IMR-90 (cell line): ENCODE results near the gene RHOBTB3. TPM values are rescaled to one million over a fixed set of nuclear protein-coding genes. Genes with fewer than 3 reads are reported as not detected.

Source experiments
- ATAC-seq: fragments of 200-7000 bp; cut with Tn5 transposase; 2 replicates; pipeline ENCODE4 v1.9.1; 2020; ENCODE audit warnings: low read depth, mild to moderate bottlenecking, moderate library complexity
- BruUV-seq: library from RNA; stranded (reverse); fragments of 400-500 nt; replicated peaks from 2 replicates; lab custom pipeline; 2021; lab: Mats Ljungman, UMichigan
- CTCF ChIA-PET: fragments of 300-600 bp; formaldehyde crosslinking; extraction: SDS; loops from one replicate; lab custom pipeline; 2021; ENCODE audit warnings: antibody characterized with exemption; lab: Yijun Ruan, JAX
- POLR2A ChIA-PET: fragments of 300-600 bp; sonication (Branson Sonifier 250); formaldehyde crosslinking; loops from one replicate; lab custom pipeline; 2022; ENCODE audit warnings: antibody characterized with exemption; ENCODE audit not compliant: unreplicated experiment; lab: Charles Lee
- DNase-seq: peaks from one replicate; pipeline ENCODE4 v3.0.0; 2013
- H2AFZ ChIP-seq: replicated peaks from 2 replicates; pipeline ENCODE3; 2013; ENCODE audit warnings: low read length, mild to moderate bottlenecking; ENCODE audit not compliant: poor library complexity
- H2AK5ac ChIP-seq: 2 replicates; pipeline ENCODE4 v1.6.1; 2013; ENCODE audit warnings: low read depth, low read length, inconsistent platforms
- H2AK9ac ChIP-seq: replicated peaks from 2 replicates; pipeline ENCODE3; 2013; ENCODE audit warnings: mild to moderate bottlenecking, low read depth, low read length, moderate library complexity; ENCODE audit not compliant: poor library complexity
- H2BK120ac ChIP-seq: 2 replicates; pipeline ENCODE4 v1.6.1; 2013; ENCODE audit warnings: low read depth, low read length, inconsistent platforms
- H2BK15ac ChIP-seq: 3 replicates; pipeline ENCODE4 v1.6.1; 2013; ENCODE audit warnings: low read depth, low read length, inconsistent platforms
- H2BK20ac ChIP-seq: 2 replicates; pipeline ENCODE4 v1.6.1; 2013; ENCODE audit warnings: low read depth, mild to moderate bottlenecking, inconsistent platforms, low read length, moderate library complexity
- H2BK5ac ChIP-seq: 2 replicates; pipeline ENCODE4 v1.6.1; 2013; ENCODE audit warnings: mild to moderate bottlenecking, low read depth, low read length, inconsistent platforms; ENCODE audit not compliant: poor library complexity, severe bottlenecking
- H3K14ac ChIP-seq: replicated peaks from 2 replicates; pipeline ENCODE4 v1.6.1; 2013; ENCODE audit warnings: low read depth, low read length, inconsistent platforms
- H3K18ac ChIP-seq: 2 replicates; pipeline ENCODE4 v1.6.1; 2013; ENCODE audit warnings: low read depth, low read length, control low read depth
- H3K23ac ChIP-seq: 2 replicates; pipeline ENCODE4 v1.6.1; 2013; ENCODE audit warnings: low read depth, low read length, inconsistent platforms
- H3K27ac ChIP-seq: 2 replicates; pipeline ENCODE4 v1.5.1; 2013; ENCODE audit warnings: mild to moderate bottlenecking, control low read depth, low read length; ENCODE audit not compliant: insufficient read depth
- H3K27me3 ChIP-seq: 2 replicates; pipeline ENCODE4 v1.6.1; 2013; ENCODE audit warnings: low read length; ENCODE audit not compliant: control insufficient read depth, insufficient read depth
- H3K36me3 ChIP-seq: 2 replicates; pipeline ENCODE4 v1.6.1; 2013; ENCODE audit warnings: low read length, mixed read lengths; ENCODE audit not compliant: control insufficient read depth, insufficient read depth
- H3K4ac ChIP-seq: 2 replicates; pipeline ENCODE4 v1.6.1; 2013; ENCODE audit warnings: low read depth, low read length, inconsistent platforms
- H3K4me1 ChIP-seq: 2 replicates; pipeline ENCODE4 v1.6.1; 2013; ENCODE audit warnings: low read length, mixed read lengths; ENCODE audit not compliant: control insufficient read depth, insufficient read depth
- H3K4me2 ChIP-seq: 2 replicates; pipeline ENCODE4 v1.6.1; 2013; ENCODE audit warnings: low read depth, mild to moderate bottlenecking, control low read depth, low read length, moderate library complexity
- H3K4me3 ChIP-seq: 2 replicates; pipeline ENCODE4 v1.5.1; 2013; ENCODE audit warnings: low read depth, mild to moderate bottlenecking, control low read depth, low read length, moderate library complexity; ENCODE audit not compliant: insufficient read depth
- H3K56ac ChIP-seq: 2 replicates; pipeline ENCODE4 v1.6.1; 2013; ENCODE audit warnings: low read length, inconsistent platforms; ENCODE audit not compliant: insufficient read depth; ENCODE audit errors: extremely low read depth
- H3K79me1 ChIP-seq, 2 experiments: 2 replicates each; pipeline ENCODE4 v1.6.1; 2013; ENCODE audit warnings: low read length in 2 of 2, inconsistent platforms in 1 of 2, low read depth in 1 of 2
- H3K9ac ChIP-seq: 2 replicates; pipeline ENCODE4 v1.6.1; 2013; ENCODE audit warnings: low read depth, low read length, control low read depth
- H3K9me1 ChIP-seq: 2 replicates; pipeline ENCODE4 v1.6.1; 2013; ENCODE audit warnings: low read length, inconsistent platforms; ENCODE audit not compliant: insufficient read depth
- H3K9me3 ChIP-seq: 2 replicates; pipeline ENCODE4 v1.6.1; 2013; ENCODE audit warnings: low read length; ENCODE audit not compliant: control insufficient read depth, insufficient read depth
- H4K20me1 ChIP-seq: 2 replicates; pipeline ENCODE4 v1.6.1; 2013; ENCODE audit warnings: low read length, inconsistent platforms; ENCODE audit not compliant: insufficient read depth
- H4K5ac ChIP-seq: 2 replicates; pipeline ENCODE4 v1.6.1; 2013; ENCODE audit warnings: mild to moderate bottlenecking, low read depth, low read length, control low read depth
- H4K8ac ChIP-seq, 2 experiments: 2 replicates each; pipeline ENCODE4 v1.6.1; 2013; ENCODE audit warnings: low read depth in 2 of 2, low read length in 2 of 2, control low read depth in 1 of 2, inconsistent platforms in 1 of 2
- H4K91ac ChIP-seq: 2 replicates; pipeline ENCODE4 v1.6.1; 2013; ENCODE audit warnings: low read depth, low read length, inconsistent platforms; ENCODE audit not compliant: insufficient read depth
- BHLHE40 ChIP-seq: fragments of 150-350 bp; IDR thresholded peaks from 2 replicates; pipeline ENCODE4 v1.6.1; 2016; ENCODE audit warnings: mild to moderate bottlenecking, low read depth, low read length
- MAZ ChIP-seq: IDR thresholded peaks from 2 replicates; pipeline ENCODE4 v1.6.1; 2012; ENCODE audit warnings: low read depth, mild to moderate bottlenecking, low read length, improper control_type of control experiment, moderate library complexity, borderline replicate concordance
- NFE2L2 ChIP-seq: fragments of 150-350 bp; IDR thresholded peaks from 2 replicates; pipeline ENCODE4 v1.6.1; 2016; ENCODE audit warnings: low read depth, mild to moderate bottlenecking, low read length
- POLR2A ChIP-seq: IDR thresholded peaks from 2 replicates; pipeline ENCODE4 v1.6.1; 2012; ENCODE audit warnings: mild to moderate bottlenecking, low read depth, low read length
- RAD21 ChIP-seq: IDR thresholded peaks from 2 replicates; pipeline ENCODE4 v1.6.1; 2012; ENCODE audit warnings: low read length, improper control_type of control experiment
- SMC3 ChIP-seq: fragments of 150-350 bp; IDR thresholded peaks from 2 replicates; pipeline ENCODE4 v1.6.1; 2016; ENCODE audit warnings: low read depth, mild to moderate bottlenecking, antibody characterized with exemption, low read length, moderate library complexity
- WGBS, 2 experiments: methylation state at CpG; one replicate each; pipeline versions ENCODE4 v1.1.5 to v1.1.7; 2013; ENCODE audit warnings: missing lambda C conversion rate in 2 of 2; ENCODE audit not compliant: insufficient read length in 1 of 2; ENCODE audit errors: extremely low coverage in 2 of 2; 5-methylcytosine and 5-hydroxymethylcytosine counted together
- dilution Hi-C: fragments of 300-500 bp; cut with HindIII; formaldehyde crosslinking; loops from one replicate; pipeline ENCODE4 v1.14.3; 2018; ENCODE audit warnings: low sequenced_read_pairs; ENCODE audit not compliant: unreplicated experiment
- in situ Hi-C: fragments of 300-500 bp; cut with MboI; formaldehyde crosslinking; loops from 3 replicates; pipeline ENCODE4 v1.14.3; 2019; ENCODE audit warnings: low sequenced_read_pairs, inconsistent platforms, mixed read lengths
- intact Hi-C: fragments of 100-400 bp; cut with micrococcal nuclease; formaldehyde crosslinking; loops from 2 replicates; pipeline ENCODE4 v1.10.0; 2022
- polyA plus RNA-seq, 3 experiments: library from polyadenylated mRNA; depleted of rRNA; stranded (reverse); fragments of >200 nt; gene quantifications; 2 replicates each; pipeline ENCODE4 v1.2.3, GENCODE V29; 2012; ENCODE audit warnings: low replicate concordance in 1 of 3
- total RNA-seq: library from RNA; depleted of rRNA; stranded (reverse); fragments of >200 nt; gene quantifications from 2 replicates; pipeline ENCODE4 v1.2.3, GENCODE V29; 2012
- TF ChIP-seq, protein P1 (sequence below): fragments of 150-350 bp; IDR thresholded peaks from 2 replicates; pipeline ENCODE4 v1.6.1; 2017; ENCODE audit warnings: mild to moderate bottlenecking, antibody characterized with exemption, low read length, low read depth
- TF ChIP-seq, protein P2 (sequence below): conservative IDR thresholded peaks from 2 replicates; pipeline ENCODE4 v1.5.1; 2012; ENCODE audit warnings: mild to moderate bottlenecking, low read depth, low read length, improper control_type of control experiment

Gene RHOBTB3
- total and polyA plus RNA-seq, 2 of the 4 experiments (the other 2 are of a cell fraction), result 117 to 447 TPM

DNA sequence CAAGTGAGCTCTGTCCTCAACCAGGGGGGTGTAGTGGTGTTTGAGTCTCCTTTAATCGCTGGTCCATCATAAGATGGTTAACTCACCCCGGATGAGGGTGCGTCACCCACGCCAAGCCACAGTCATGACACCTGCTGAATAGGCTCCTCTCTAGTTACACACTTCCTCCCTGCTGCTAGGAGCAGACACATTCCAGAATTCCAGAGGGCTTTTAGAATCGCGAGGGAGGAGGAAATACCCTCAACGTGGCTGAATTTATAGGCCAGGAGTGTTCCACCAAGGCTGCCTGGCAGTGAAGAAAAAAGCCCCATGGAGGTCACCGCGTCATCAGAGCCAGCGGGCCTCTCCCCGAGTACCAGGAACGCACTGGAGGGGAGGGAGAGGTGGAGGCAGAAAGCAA, 86.3 kb downstream of the RHOBTB3 start:
- no peak overlapping the region for H3K18ac ChIP-seq
- no peak for ATAC-seq
- H4K5ac ChIP-seq, result no peak overlapping the region
- H3K14ac ChIP-seq, result no peak overlapping the region
- CTCF ChIA-PET, result no interaction called here
- peaks cover 39% of the 10 kb centered on the region for H3K36me3 ChIP-seq
- H3K56ac ChIP-seq, result no peak overlapping the region
- H3K27ac ChIP-seq, result no peak overlapping the region
- H3K4ac ChIP-seq, result no peak overlapping the region
- no peak overlapping the region for H2BK15ac ChIP-seq
- H2AFZ ChIP-seq, result no peak overlapping the region
- H3K27me3 ChIP-seq, result no peaks in the 10 kb centered on the region
- peaks cover 43% of the 10 kb centered on the region for H4K20me1 ChIP-seq
- H3K23ac ChIP-seq, result no peak overlapping the region; the same call in 1 of the 2 replicates
- no peak overlapping the region for H2BK5ac ChIP-seq
- H3K4me1 ChIP-seq, result peaks cover 16% of the 10 kb centered on the region
- no peak overlapping the region for H3K9ac ChIP-seq
- H3K79me1 ChIP-seq, result peaks cover 30 to 81% of the 10 kb centered on the region in 2 experiments
- H2AK5ac ChIP-seq, result no peak overlapping the region
- no peak overlapping the region for H2BK120ac ChIP-seq
- dilution Hi-C loops, result no loop called here
- no CpG with 5 or more reads among the region's 12 CpGs for WGBS, 2 experiments
- intact Hi-C loops, result no loop called here
- POLR2A ChIA-PET, result interaction anchor here (0.6 to 0.8 kb wide), 2 partner anchors 32 to 145 kb away, joined by 3 read pairs; no protein-coding TSS in a partner anchor
- peaks cover 19% of the 10 kb centered on the region for H3K9me1 ChIP-seq
- H2BK20ac ChIP-seq, result no peak overlapping the region
- DNase-seq, result peak; percentile 76
- no peak for TF ChIP-seq RAD21
- TF ChIP-seq SMC3, result no peak
- no peak for TF ChIP-seq POLR2A
- TF ChIP-seq BHLHE40, result no peak
- TF ChIP-seq, protein P1, sequence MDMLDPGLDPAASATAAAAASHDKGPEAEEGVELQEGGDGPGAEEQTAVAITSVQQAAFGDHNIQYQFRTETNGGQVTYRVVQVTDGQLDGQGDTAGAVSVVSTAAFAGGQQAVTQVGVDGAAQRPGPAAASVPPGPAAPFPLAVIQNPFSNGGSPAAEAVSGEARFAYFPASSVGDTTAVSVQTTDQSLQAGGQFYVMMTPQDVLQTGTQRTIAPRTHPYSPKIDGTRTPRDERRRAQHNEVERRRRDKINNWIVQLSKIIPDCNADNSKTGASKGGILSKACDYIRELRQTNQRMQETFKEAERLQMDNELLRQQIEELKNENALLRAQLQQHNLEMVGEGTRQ, result no peak
- no peak for TF ChIP-seq MAZ
- TF ChIP-seq, protein P2, sequence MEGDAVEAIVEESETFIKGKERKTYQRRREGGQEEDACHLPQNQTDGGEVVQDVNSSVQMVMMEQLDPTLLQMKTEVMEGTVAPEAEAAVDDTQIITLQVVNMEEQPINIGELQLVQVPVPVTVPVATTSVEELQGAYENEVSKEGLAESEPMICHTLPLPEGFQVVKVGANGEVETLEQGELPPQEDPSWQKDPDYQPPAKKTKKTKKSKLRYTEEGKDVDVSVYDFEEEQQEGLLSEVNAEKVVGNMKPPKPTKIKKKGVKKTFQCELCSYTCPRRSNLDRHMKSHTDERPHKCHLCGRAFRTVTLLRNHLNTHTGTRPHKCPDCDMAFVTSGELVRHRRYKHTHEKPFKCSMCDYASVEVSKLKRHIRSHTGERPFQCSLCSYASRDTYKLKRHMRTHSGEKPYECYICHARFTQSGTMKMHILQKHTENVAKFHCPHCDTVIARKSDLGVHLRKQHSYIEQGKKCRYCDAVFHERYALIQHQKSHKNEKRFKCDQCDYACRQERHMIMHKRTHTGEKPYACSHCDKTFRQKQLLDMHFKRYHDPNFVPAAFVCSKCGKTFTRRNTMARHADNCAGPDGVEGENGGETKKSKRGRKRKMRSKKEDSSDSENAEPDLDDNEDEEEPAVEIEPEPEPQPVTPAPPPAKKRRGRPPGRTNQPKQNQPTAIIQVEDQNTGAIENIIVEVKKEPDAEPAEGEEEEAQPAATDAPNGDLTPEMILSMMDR, result no peak
- TF ChIP-seq NFE2L2, result no peak
- H4K8ac ChIP-seq, result no peak overlapping the region
- no peak overlapping the region for H3K4me3 ChIP-seq
- in situ Hi-C loops, result no loop called here
- peak overlapping the region; percentile 6 for H3K4me2 ChIP-seq
- H2AK9ac ChIP-seq, result no peak overlapping the region
- no peak overlapping the region for H4K91ac ChIP-seq
- BruUV-seq, result no TSS peak
- no peaks in the 10 kb centered on the region for H3K9me3 ChIP-seq
